ENCODE measurements around the gene GAREM1. TPM values are rescaled to one million over a fixed set of nuclear protein-coding genes. Genes with fewer than 3 reads are reported as not detected.

The GAREM1 gene
- total and polyA plus RNA-seq, 4 donors = 3.0 to 13.7 (median 8.5) TPM

DNA sequence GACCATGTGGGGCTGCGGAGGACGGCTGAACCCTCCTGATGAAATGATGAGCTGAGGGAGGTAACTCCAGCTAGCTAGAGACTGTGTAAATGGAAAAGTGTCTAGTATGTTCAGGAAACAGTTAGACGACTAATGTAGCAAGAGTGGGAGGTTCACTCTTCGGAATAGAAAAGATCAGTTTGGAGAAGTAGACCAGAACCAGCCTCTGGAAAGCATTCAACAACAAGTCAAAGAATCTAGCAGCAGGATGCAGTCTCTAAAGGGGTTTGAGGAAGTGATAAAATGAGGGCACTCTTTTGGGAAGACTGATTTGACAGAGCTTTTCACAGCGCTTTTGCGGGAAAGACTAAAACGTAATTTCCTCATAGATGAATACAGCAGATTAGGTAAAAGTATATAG lies 79.6 kb downstream of the GAREM1 start:
- Histone ChIP-seq H3K4me3 (no peak overlapping the region), H3K9ac (ENCODE audit: insufficient read depth in 1 of 2, low read length in 2 of 2) (no peak overlapping the region), H3K27me3 (ENCODE audit: control insufficient read depth in 3 of 3, insufficient read depth in 3 of 3, low read length in 2 of 3) (no peaks in the 10 kb centered on the region), H3K4me1 (ENCODE audit: control insufficient read depth in 5 of 5, insufficient read depth in 5 of 5, low read length in 5 of 5) (peaks cover 0 to 12% (median 0%) of the 10 kb centered on the region in 5 donors), H3K27ac (ENCODE audit: low read depth in 1 of 2, low read length in 1 of 2) (no peak overlapping the region), H3K36me3 (ENCODE audit: control insufficient read depth in 4 of 4, insufficient read depth in 4 of 4, low read length in 4 of 4) (no peaks in the 10 kb centered on the region), H3K9me3 (ENCODE audit: control insufficient read depth in 4 of 4, insufficient read depth in 3 of 4, low read length in 3 of 4) (no peaks in the 10 kb centered on the region)
- DNase-seq (no peak), ATAC-seq (ENCODE audit: insufficient read depth, low FRiP score) (no peak)
- TF ChIP-seq, protein P1, sequence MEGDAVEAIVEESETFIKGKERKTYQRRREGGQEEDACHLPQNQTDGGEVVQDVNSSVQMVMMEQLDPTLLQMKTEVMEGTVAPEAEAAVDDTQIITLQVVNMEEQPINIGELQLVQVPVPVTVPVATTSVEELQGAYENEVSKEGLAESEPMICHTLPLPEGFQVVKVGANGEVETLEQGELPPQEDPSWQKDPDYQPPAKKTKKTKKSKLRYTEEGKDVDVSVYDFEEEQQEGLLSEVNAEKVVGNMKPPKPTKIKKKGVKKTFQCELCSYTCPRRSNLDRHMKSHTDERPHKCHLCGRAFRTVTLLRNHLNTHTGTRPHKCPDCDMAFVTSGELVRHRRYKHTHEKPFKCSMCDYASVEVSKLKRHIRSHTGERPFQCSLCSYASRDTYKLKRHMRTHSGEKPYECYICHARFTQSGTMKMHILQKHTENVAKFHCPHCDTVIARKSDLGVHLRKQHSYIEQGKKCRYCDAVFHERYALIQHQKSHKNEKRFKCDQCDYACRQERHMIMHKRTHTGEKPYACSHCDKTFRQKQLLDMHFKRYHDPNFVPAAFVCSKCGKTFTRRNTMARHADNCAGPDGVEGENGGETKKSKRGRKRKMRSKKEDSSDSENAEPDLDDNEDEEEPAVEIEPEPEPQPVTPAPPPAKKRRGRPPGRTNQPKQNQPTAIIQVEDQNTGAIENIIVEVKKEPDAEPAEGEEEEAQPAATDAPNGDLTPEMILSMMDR (IDR thresholded peaks at IDR 0.05; ENCODE audit: control extremely low read depth, extremely low read depth) = no peak
- 46 to 67% methylated on average over 7 of the region's 7 CpGs for WGBS, 2 donors

DNA sequence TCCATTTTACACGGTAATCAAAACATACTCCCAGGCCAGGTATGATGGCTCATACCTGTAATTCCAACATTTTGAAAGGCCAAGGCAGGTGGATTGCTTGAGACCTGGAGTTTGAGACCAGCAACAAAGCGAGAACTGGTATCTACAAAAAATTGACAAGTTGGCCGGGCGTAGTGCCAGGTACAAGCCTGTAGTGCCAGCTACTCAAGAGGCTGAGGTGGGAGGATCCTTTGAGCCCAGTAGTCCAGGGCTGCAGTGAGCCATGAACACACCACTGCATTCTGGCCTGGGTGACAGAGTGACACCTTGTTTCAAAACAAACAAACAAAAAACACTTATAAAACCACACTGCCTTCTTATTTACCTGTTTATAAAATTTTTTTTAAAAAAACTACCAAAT lies 80.8 kb downstream of the GAREM1 start:
- H3K9ac ChIP-seq (ENCODE audit: insufficient read depth in 1 of 2, low read length in 2 of 2) = no peak overlapping the region
- DNase-seq = peak; percentile 50 to 78 (median 52)
- H3K9me3 ChIP-seq (ENCODE audit: control insufficient read depth in 4 of 4, insufficient read depth in 3 of 4, low read length in 3 of 4) = no peaks in the 10 kb centered on the region
- no peak overlapping the region for H3K4me3 ChIP-seq
- TF ChIP-seq, protein P1 (IDR thresholded peaks at IDR 0.05; ENCODE audit: control extremely low read depth, extremely low read depth) = no peak
- H3K4me1 ChIP-seq (ENCODE audit: control insufficient read depth in 5 of 5, insufficient read depth in 5 of 5, low read length in 5 of 5) = peaks cover 0 to 13% (median 0%) of the 10 kb centered on the region in 5 donors
- no peak overlapping the region for H3K27ac ChIP-seq (ENCODE audit: low read depth in 1 of 2, low read length in 1 of 2)
- ATAC-seq (ENCODE audit: insufficient read depth, low FRiP score) = peak; percentile 24
- no peaks in the 10 kb centered on the region for H3K36me3 ChIP-seq (ENCODE audit: control insufficient read depth in 4 of 4, insufficient read depth in 4 of 4, low read length in 4 of 4)
- 66 to 89% methylated on average over 4 of the region's 4 CpGs for WGBS, 2 donors
- H3K27me3 ChIP-seq (ENCODE audit: control insufficient read depth in 3 of 3, insufficient read depth in 3 of 3, low read length in 2 of 3) = no peaks in the 10 kb centered on the region

DNA sequence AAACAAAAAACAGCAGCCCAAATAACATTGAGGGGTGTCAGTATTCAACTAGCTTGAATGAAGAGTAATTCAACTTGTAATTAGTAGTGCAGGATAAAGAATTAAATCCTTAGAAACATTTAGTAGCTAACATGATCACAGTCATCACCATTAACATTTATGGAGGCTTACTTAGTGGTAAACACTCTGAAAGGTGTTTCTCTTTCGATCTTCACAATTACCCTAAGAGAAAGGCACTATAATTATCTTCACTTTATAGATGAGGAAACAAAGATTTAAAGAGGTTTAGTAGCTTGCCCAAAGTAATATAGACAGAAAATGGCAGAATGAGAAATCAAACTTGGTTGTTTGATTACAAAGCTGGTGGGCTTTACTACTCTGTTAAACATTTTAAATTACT lies 81.5 kb downstream of the GAREM1 start:
- Histone ChIP-seq H3K36me3 (ENCODE audit: control insufficient read depth in 4 of 4, insufficient read depth in 4 of 4, low read length in 4 of 4) (no peaks in the 10 kb centered on the region), H3K27me3 (ENCODE audit: control insufficient read depth in 3 of 3, insufficient read depth in 3 of 3, low read length in 2 of 3) (no peaks in the 10 kb centered on the region), H3K27ac (ENCODE audit: low read depth in 1 of 2, low read length in 1 of 2) (no peak overlapping the region), H3K4me3 (no peak overlapping the region), H3K4me1 (ENCODE audit: control insufficient read depth in 5 of 5, insufficient read depth in 5 of 5, low read length in 5 of 5) (peaks cover 0 to 13% (median 0%) of the 10 kb centered on the region in 5 donors), H3K9ac (ENCODE audit: insufficient read depth in 1 of 2, low read length in 2 of 2) (no peak overlapping the region), H3K9me3 (ENCODE audit: control insufficient read depth in 4 of 4, insufficient read depth in 3 of 4, low read length in 3 of 4) (no peaks in the 10 kb centered on the region)
- TF ChIP-seq, protein P1 (IDR thresholded peaks at IDR 0.05; ENCODE audit: control extremely low read depth, extremely low read depth) = no peak
- DNase-seq (no peak), ATAC-seq (ENCODE audit: insufficient read depth, low FRiP score) (no peak)
- WGBS, 2 donors = 83 to 93% methylated on average over 1 of the region's 1 CpG

DNA sequence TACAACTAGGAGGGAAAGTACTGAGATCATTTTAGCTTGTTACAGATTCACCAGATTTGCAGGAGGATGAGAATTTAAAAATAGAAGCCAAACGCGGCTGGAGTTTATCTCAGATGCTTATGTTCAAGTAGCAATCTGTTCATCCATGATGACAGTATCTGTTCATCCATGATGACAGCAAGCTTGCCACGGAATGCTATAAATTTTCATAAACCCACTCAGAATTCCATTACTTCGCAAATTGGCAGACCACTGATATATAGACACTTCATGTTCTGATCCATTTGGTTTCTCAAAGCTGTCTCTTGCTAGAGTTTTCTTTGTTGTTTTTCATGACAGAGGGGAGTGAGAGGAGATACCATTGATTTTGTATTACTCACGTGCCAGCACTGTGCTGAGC lies 84.2 kb downstream of the GAREM1 start:
- no peak overlapping the region for H3K4me3 ChIP-seq
- no peak overlapping the region for H3K9ac ChIP-seq (ENCODE audit: insufficient read depth in 1 of 2, low read length in 2 of 2)
- peaks cover 0 to 19% (median 0%) of the 10 kb centered on the region in 5 donors for H3K4me1 ChIP-seq (ENCODE audit: control insufficient read depth in 5 of 5, insufficient read depth in 5 of 5, low read length in 5 of 5)
- DNase-seq = no peak
- H3K9me3 ChIP-seq (ENCODE audit: control insufficient read depth in 4 of 4, insufficient read depth in 3 of 4, low read length in 3 of 4) = no peaks in the 10 kb centered on the region
- H3K27ac ChIP-seq (ENCODE audit: low read depth in 1 of 2, low read length in 1 of 2) = peak overlapping the region in 1 of 2 donors; percentile 45
- no peaks in the 10 kb centered on the region for H3K27me3 ChIP-seq (ENCODE audit: control insufficient read depth in 3 of 3, insufficient read depth in 3 of 3, low read length in 2 of 3)
- 77 to 89% methylated on average over 5 of the region's 5 CpGs for WGBS, 2 donors
- TF ChIP-seq, protein P1 (IDR thresholded peaks at IDR 0.05; ENCODE audit: control extremely low read depth, extremely low read depth) = no peak
- ATAC-seq (ENCODE audit: insufficient read depth, low FRiP score) = no peak
- H3K36me3 ChIP-seq (ENCODE audit: control insufficient read depth in 4 of 4, insufficient read depth in 4 of 4, low read length in 4 of 4) = no peaks in the 10 kb centered on the region

Data from lung (tissue), 12 donors.